ENCODE data around the gene MYH14. TPM values are rescaled to one million over a fixed set of nuclear protein-coding genes. Genes with fewer than 3 reads are reported as not detected.

Gene MYH14
- polyA plus RNA-seq, 1 experiment = not detected

DNA sequence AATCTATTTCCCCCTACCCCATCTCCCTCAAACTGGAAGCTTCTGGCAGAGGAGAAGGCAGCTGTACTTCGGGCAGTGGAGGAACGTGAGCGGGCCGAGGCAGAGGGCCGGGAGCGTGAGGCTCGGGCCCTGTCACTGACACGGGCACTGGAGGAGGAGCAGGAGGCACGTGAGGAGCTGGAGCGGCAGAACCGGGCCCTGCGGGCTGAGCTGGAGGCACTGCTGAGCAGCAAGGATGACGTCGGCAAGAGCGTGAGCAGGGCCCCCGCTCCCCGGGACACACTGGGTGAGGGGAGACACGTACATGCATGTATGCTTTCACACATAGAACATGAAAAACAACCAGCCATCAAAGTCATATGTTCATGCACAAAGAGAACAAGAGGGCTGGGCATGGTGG lies 83.0 kb downstream of the MYH14 start:
- H3K36me3 ChIP-seq (ENCODE audit: control insufficient read depth, insufficient read depth, low read length) = no peaks in the 10 kb centered on the region
- no peak for DNase-seq (ENCODE audit: low read depth)
- no peaks in the 10 kb centered on the region for H3K27me3 ChIP-seq (ENCODE audit: control insufficient read depth, insufficient read depth, low read length)
- TF ChIP-seq CTCF (IDR thresholded peaks at IDR 0.05; ENCODE audit: insufficient read depth, low read depth, low read length) = no peak
- H3K4me3 ChIP-seq (ENCODE audit: low read depth, low read length) = no peak overlapping the region
- ChIA-PET CTCF (interaction anchor here (0.5 kb wide), 1 partner anchor 42 kb away, joined by 5 read pairs; no protein-coding TSS in a partner anchor), POLR2A (no interaction called here)

GRCh38 chr19:50287331-50287730 lies 83.9 kb downstream of the MYH14 start:
- ChIA-PET POLR2A (no interaction called here), CTCF (interaction anchor here (0.5 kb wide), 1 partner anchor 41 kb away, joined by 5 read pairs; no protein-coding TSS in a partner anchor)
- H3K36me3 ChIP-seq (ENCODE audit: control insufficient read depth, insufficient read depth, low read length) = no peaks in the 10 kb centered on the region
- no peak for DNase-seq (ENCODE audit: low read depth)
- no peaks in the 10 kb centered on the region for H3K27me3 ChIP-seq (ENCODE audit: control insufficient read depth, insufficient read depth, low read length)
- H3K4me3 ChIP-seq (ENCODE audit: low read depth, low read length) = no peak overlapping the region
- TF ChIP-seq CTCF (IDR thresholded peaks at IDR 0.05; ENCODE audit: insufficient read depth, low read depth, low read length) = no peak

GRCh38 chr19:50288954-50289353 lies 85.5 kb downstream of the MYH14 start:
- TF ChIP-seq CTCF (IDR thresholded peaks at IDR 0.05; ENCODE audit: insufficient read depth, low read depth, low read length) = no peak
- no peak for DNase-seq (ENCODE audit: low read depth)
- Histone ChIP-seq H3K36me3 (ENCODE audit: control insufficient read depth, insufficient read depth, low read length) (no peaks in the 10 kb centered on the region), H3K27me3 (ENCODE audit: control insufficient read depth, insufficient read depth, low read length) (no peaks in the 10 kb centered on the region), H3K4me3 (ENCODE audit: low read depth, low read length) (no peak overlapping the region)
- CTCF ChIA-PET = interaction anchor here (0.6 kb wide), 1 partner anchor 66 kb away, joined by 3 read pairs; no protein-coding TSS in a partner anchor
- POLR2A ChIA-PET = no interaction called here

DNA sequence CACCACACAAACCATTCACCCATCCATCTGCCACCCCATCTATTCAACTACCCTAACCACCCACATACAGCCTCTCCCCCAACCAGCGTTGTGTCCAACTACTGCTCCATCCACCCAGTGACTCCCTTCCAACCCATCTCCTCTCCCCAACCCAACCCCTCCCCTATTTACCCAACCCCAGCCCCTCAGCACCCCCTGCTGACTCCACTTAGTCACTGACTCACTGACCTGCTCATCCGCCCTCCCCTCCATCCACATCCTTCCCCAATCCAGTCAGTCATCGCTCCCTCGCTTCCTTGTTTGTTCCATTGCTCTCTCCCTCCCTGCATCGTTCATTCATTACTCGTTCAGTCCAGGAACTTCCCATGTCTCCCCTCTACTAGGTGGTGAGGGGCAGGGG lies 86.6 kb downstream of the MYH14 start:
- ChIA-PET POLR2A (no interaction called here), CTCF (no interaction called here)
- H3K36me3 ChIP-seq (ENCODE audit: control insufficient read depth, insufficient read depth, low read length) = no peaks in the 10 kb centered on the region

GRCh38 chr19:50290775-50291174 lies 87.4 kb downstream of the MYH14 start:
- ChIA-PET POLR2A (no interaction called here), CTCF (no interaction called here)
- no peak for TF ChIP-seq CTCF (IDR thresholded peaks at IDR 0.05; ENCODE audit: insufficient read depth, low read depth, low read length)
- no peak for DNase-seq (ENCODE audit: low read depth)
- H3K36me3 ChIP-seq (ENCODE audit: control insufficient read depth, insufficient read depth, low read length) = no peaks in the 10 kb centered on the region
- H3K27me3 ChIP-seq (ENCODE audit: control insufficient read depth, insufficient read depth, low read length) = no peaks in the 10 kb centered on the region
- H3K4me3 ChIP-seq (ENCODE audit: low read depth, low read length) = no peak overlapping the region

More for the DNA sequence above, 86.6 kb downstream of the MYH14 start:
- Histone ChIP-seq H3K4me3 (ENCODE audit: low read depth, low read length) (no peak overlapping the region), H3K27me3 (ENCODE audit: control insufficient read depth, insufficient read depth, low read length) (no peaks in the 10 kb centered on the region)
- no peak for TF ChIP-seq CTCF (IDR thresholded peaks at IDR 0.05; ENCODE audit: insufficient read depth, low read depth, low read length)
- no peak for DNase-seq (ENCODE audit: low read depth)

All from BJ (cell line).